ENCODE data around the gene EPB41L1. TPM values are rescaled to one million over a fixed set of nuclear protein-coding genes. Genes with fewer than 3 reads are reported as not detected.

The EPB41L1 gene
- total and polyA plus RNA-seq, 8 donors = 17.6 to 40.5 (median 30.8) TPM

- Histone ChIP-seq H3K9me3 (no peaks in the 10 kb centered on the region), H3K27ac (no peak overlapping the region), H3K36me3 (peaks cover 0 to 38% (median 5%) of the 10 kb centered on the region in 3 donors), H3K4me1 (no peaks in the 10 kb centered on the region), H3K4me3 (no peak overlapping the region), H3K27me3 (no peaks in the 10 kb centered on the region)
- TF ChIP-seq CTCF (IDR thresholded peaks at IDR 0.05) = no peak
- FAIRE-seq (no peak), DNase-seq (no peak), ATAC-seq (no peak)
- intact Hi-C loops (cut with DNase I) = no loop called here
- WGBS, 2 donors = 93% methylated on average over 10 of the region's 10 CpGs
Observed at GRCh38 chr20:36193977-36194712, 39.6 kb downstream of the EPB41L1 start.

GRCh38 chr20:36196676-36197075, 42.1 kb downstream of the EPB41L1 start:
- FAIRE-seq = no peak
- intact Hi-C loops (cut with DNase I) = no loop called here
- 25 to 46% methylated on average over 2 of the region's 2 CpGs for WGBS, 2 donors

GRCh38 chr20:36197271-36197670, 42.7 kb downstream of the EPB41L1 start:
- Histone ChIP-seq H3K36me3 (peaks cover 0 to 24% (median 0%) of the 10 kb centered on the region in 3 donors), H3K4me3 (no peak overlapping the region), H3K4me1 (no peaks in the 10 kb centered on the region), H3K27ac (no peak overlapping the region), H3K9me3 (no peaks in the 10 kb centered on the region), H3K27me3 (no peaks in the 10 kb centered on the region)
- no peak for ATAC-seq
- no peak for TF ChIP-seq CTCF (IDR thresholded peaks at IDR 0.05)
- DNase-seq = no peak
- no peak for FAIRE-seq
- 96 to 98% methylated on average over 2 of the region's 2 CpGs for WGBS, 2 donors
- intact Hi-C loops (cut with DNase I) = no loop called here

More at GRCh38 chr20:36196676-36197075, 42.1 kb downstream of the EPB41L1 start:
- DNase-seq (no peak), ATAC-seq (no peak)
- Histone ChIP-seq H3K27ac (no peak overlapping the region), H3K27me3 (no peaks in the 10 kb centered on the region), H3K4me3 (no peak overlapping the region), H3K9me3 (no peaks in the 10 kb centered on the region), H3K36me3 (peaks cover 0 to 28% (median 0%) of the 10 kb centered on the region in 3 donors), H3K4me1 (no peaks in the 10 kb centered on the region)
- TF ChIP-seq CTCF (IDR thresholded peaks at IDR 0.05) = no peak

GRCh38 chr20:36199345-36200257, 45.1 kb downstream of the EPB41L1 start:
- H3K4me3 ChIP-seq = no peak overlapping the region
- WGBS, 2 donors = 54 to 55% methylated on average over 6 of the region's 6 CpGs
- ATAC-seq (peak; percentile 74 to 90 (median 86)), FAIRE-seq (no peak), DNase-seq (peak; percentile 60 to 89 (median 80))
- TF ChIP-seq CTCF (IDR thresholded peaks at IDR 0.05) = peak; percentile 75 to 91 (median 82)
- no peaks in the 10 kb centered on the region for H3K9me3 ChIP-seq
- intact Hi-C loops (cut with DNase I) = no loop called here
- no peak overlapping the region for H3K27ac ChIP-seq
- peaks cover 0 to 8% (median 0%) of the 10 kb centered on the region in 3 donors for H3K36me3 ChIP-seq
- no peaks in the 10 kb centered on the region for H3K27me3 ChIP-seq
- no peaks in the 10 kb centered on the region for H3K4me1 ChIP-seq
